Trophoblast cell (in vitro differentiated cells and primary cell): Measurements from ENCODE around the gene EFR3B.
"Not testable (repeated sequence)": the region's sequence is repeated elsewhere in the genome, so short reads cannot be mapped to it uniquely, and the experiment has no call there.

Experiments
- DNase-seq, 2 donors: peaks; one replicate each; pipeline ENCODE4 v3.0.0-alpha.2; 2016
- H2AFZ ChIP-seq: 2 replicates; pipeline ENCODE4 v1.6.1; 2013; ENCODE audit warnings: low read length, moderate library complexity, mild to moderate bottlenecking; ENCODE audit not compliant: insufficient read depth, poor library complexity
- H2AK5ac ChIP-seq: 2 replicates; pipeline ENCODE4 v1.6.1; 2013; ENCODE audit warnings: mild to moderate bottlenecking, low read length
- H2BK120ac ChIP-seq: 2 replicates; pipeline ENCODE4 v1.6.1; 2013; ENCODE audit warnings: low read length, mild to moderate bottlenecking, moderate library complexity; ENCODE audit not compliant: insufficient read depth, poor library complexity
- H2BK12ac ChIP-seq: 2 replicates; pipeline ENCODE4 v1.6.1; 2013; ENCODE audit warnings: mild to moderate bottlenecking, low read length, moderate library complexity
- H2BK5ac ChIP-seq: 2 replicates; pipeline ENCODE4 v1.6.1; 2013; ENCODE audit warnings: low read length, low read depth, moderate library complexity, mild to moderate bottlenecking; ENCODE audit not compliant: poor library complexity
- H3K14ac ChIP-seq: 2 replicates; pipeline ENCODE4 v1.6.1; 2013; ENCODE audit warnings: mild to moderate bottlenecking, low read length
- H3K18ac ChIP-seq: 2 replicates; pipeline ENCODE4 v1.6.1; 2013; ENCODE audit warnings: mild to moderate bottlenecking, low read length
- H3K23ac ChIP-seq: 2 replicates; pipeline ENCODE4 v1.6.1; 2013; ENCODE audit warnings: low read length
- H3K27ac ChIP-seq: 2 replicates; pipeline ENCODE4 v1.5.1; 2013; ENCODE audit warnings: low read depth, mild to moderate bottlenecking, inconsistent platforms, low read length, moderate library complexity
- H3K27me3 ChIP-seq: 2 replicates; pipeline ENCODE4 v1.6.1; 2013; ENCODE audit warnings: inconsistent platforms, mild to moderate bottlenecking, low read length, moderate library complexity; ENCODE audit not compliant: insufficient read depth
- H3K36me3 ChIP-seq, 2 experiments: 1 replicate in 1 of 2; 2 replicates in 1 of 2; pipeline ENCODE4 v1.6.1; 2013; ENCODE audit warnings: low read length in 2 of 2, mild to moderate bottlenecking in 2 of 2, moderate library complexity in 1 of 2; ENCODE audit not compliant: insufficient read depth in 2 of 2, control insufficient read depth in 1 of 2
- H3K4ac ChIP-seq: 2 replicates; pipeline ENCODE4 v1.6.1; 2013; ENCODE audit warnings: low read depth, mild to moderate bottlenecking, low read length, moderate library complexity
- H3K4me1 ChIP-seq, 2 experiments: 1 replicate in 1 of 2; 2 replicates in 1 of 2; pipeline ENCODE4 v1.6.1; 2013; ENCODE audit warnings: low read length in 2 of 2, mild to moderate bottlenecking in 2 of 2, moderate library complexity in 1 of 2; ENCODE audit not compliant: insufficient read depth in 2 of 2, control insufficient read depth in 1 of 2
- H3K4me2 ChIP-seq: 2 replicates; pipeline ENCODE4 v1.6.1; 2013; ENCODE audit warnings: inconsistent platforms, mild to moderate bottlenecking, low read length, moderate library complexity
- H3K4me3 ChIP-seq: 2 replicates; pipeline ENCODE4 v1.5.1; 2013; ENCODE audit warnings: mild to moderate bottlenecking, low read depth, low read length, inconsistent platforms
- H3K79me1 ChIP-seq: one replicate; pipeline ENCODE4 v1.6.1; 2013; ENCODE audit warnings: low read length
- H3K79me2 ChIP-seq: 2 replicates; pipeline ENCODE4 v1.6.1; 2013; ENCODE audit warnings: low read length, mild to moderate bottlenecking; ENCODE audit not compliant: control insufficient read depth, insufficient read depth, poor library complexity
- H3K9ac ChIP-seq: 2 replicates; pipeline ENCODE4 v1.6.1; 2013; ENCODE audit warnings: mild to moderate bottlenecking, low read length
- H3K9me3 ChIP-seq: 2 replicates; pipeline ENCODE4 v1.6.1; 2013; ENCODE audit warnings: low read depth, mild to moderate bottlenecking, control low read depth, inconsistent platforms, low read length; ENCODE audit not compliant: insufficient read depth
- H4K12ac ChIP-seq: 2 replicates; pipeline ENCODE4 v1.6.1; 2013; ENCODE audit warnings: low read depth, mild to moderate bottlenecking, low read length, moderate library complexity
- H4K8ac ChIP-seq: 2 replicates; pipeline ENCODE4 v1.6.1; 2013; ENCODE audit warnings: low read depth, mild to moderate bottlenecking, low read length, moderate library complexity
- H4K91ac ChIP-seq: one replicate; pipeline ENCODE4 v1.6.1; 2013; ENCODE audit warnings: low read depth, mild to moderate bottlenecking, low read length, moderate library complexity
- WGBS: extraction: QIAGEN DNeasy Blood & Tissue Kit; methylation state at CpG from one replicate; pipeline ENCODE4 v1.1.7; 2013; ENCODE audit warnings: missing lambda C conversion rate; ENCODE audit not compliant: insufficient read length, insufficient coverage; ENCODE audit errors: extremely low coverage; 5-methylcytosine and 5-hydroxymethylcytosine counted together

The EFR3B gene

GRCh38 chr2:25009954-25010353 is 31.9 kb upstream of the EFR3B start:
- H2BK5ac ChIP-seq, result no peak overlapping the region
- no peak overlapping the region for H2AFZ ChIP-seq
- no peak for DNase-seq
- H2BK120ac ChIP-seq, result no peak overlapping the region
- H3K4me3 ChIP-seq, result no peak overlapping the region
- no peaks in the 10 kb centered on the region for H3K79me2 ChIP-seq
- H3K79me1 ChIP-seq, result no peaks in the 10 kb centered on the region
- H3K14ac ChIP-seq, result no peak overlapping the region
- H4K8ac ChIP-seq, result no peak overlapping the region
- peaks cover 3% of the 10 kb centered on the region in 2 experiments for H3K4me1 ChIP-seq
- no peaks in the 10 kb centered on the region for H3K27me3 ChIP-seq
- no peak overlapping the region for H3K27ac ChIP-seq
- no peak overlapping the region for H3K4me2 ChIP-seq
- H3K23ac ChIP-seq, result no peak overlapping the region
- no peaks in the 10 kb centered on the region for H3K36me3 ChIP-seq
- H3K9me3 ChIP-seq, result no peaks in the 10 kb centered on the region
- H2BK12ac ChIP-seq, result no peak overlapping the region
- H4K91ac ChIP-seq, result no peak overlapping the region
- no peak overlapping the region for H4K12ac ChIP-seq
- H3K9ac ChIP-seq, result no peak overlapping the region
- WGBS, result no CpG with 5 or more reads among the region's 11 CpGs
- H3K4ac ChIP-seq, result no peak overlapping the region
- H3K18ac ChIP-seq, result no peak overlapping the region
- H2AK5ac ChIP-seq, result no peak overlapping the region

GRCh38 chr2:25011342-25011741 is 30.5 kb upstream of the EFR3B start:
- H3K4me3 ChIP-seq, H3K79me2 ChIP-seq, H3K9me3 ChIP-seq, H2BK12ac ChIP-seq, H2BK5ac ChIP-seq, H2AFZ ChIP-seq, H3K4me1 ChIP-seq, H3K18ac ChIP-seq, H3K9ac ChIP-seq, H4K12ac ChIP-seq, DNase-seq, H4K8ac ChIP-seq, H3K23ac ChIP-seq, H3K4me2 ChIP-seq, H3K27me3 ChIP-seq, H3K36me3 ChIP-seq, H3K4ac ChIP-seq, H4K91ac ChIP-seq, H2BK120ac ChIP-seq, H3K79me1 ChIP-seq, H2AK5ac ChIP-seq, H3K27ac ChIP-seq, H3K14ac ChIP-seq: not testable (repeated sequence)
- WGBS, result no CpG with 5 or more reads among the region's 2 CpGs

- Histone ChIP-seq H3K9me3 (peaks cover 1% of the 10 kb centered on the region), H3K36me3 (no peaks in the 10 kb centered on the region), H4K8ac (no peak overlapping the region), H2BK5ac (no peak overlapping the region), H3K4me2 (no peak overlapping the region), H3K79me1 (no peaks in the 10 kb centered on the region), H2AFZ (no peak overlapping the region), H3K9ac (no peak overlapping the region), H4K12ac (no peak overlapping the region), H4K91ac (no peak overlapping the region), H3K23ac (peak overlapping the region; percentile 25), H3K79me2 (no peaks in the 10 kb centered on the region), H3K4ac (no peak overlapping the region), H2BK120ac (no peak overlapping the region), H3K4me3 (no peak overlapping the region), H2AK5ac (no peak overlapping the region), H2BK12ac (no peak overlapping the region), H3K14ac (no peak overlapping the region), H3K27me3 (no peaks in the 10 kb centered on the region), H3K18ac (no peak overlapping the region), H3K4me1 (peaks cover 3% of the 10 kb centered on the region in 2 experiments), H3K27ac (no peak overlapping the region)
- DNase-seq, result peak in 1 of 2 donors; percentile 46
- WGBS, result no CpG with 5 or more reads among the region's 9 CpGs
Observed at GRCh38 chr2:25014631-25015030, 27.2 kb upstream of the EFR3B start.

GRCh38 chr2:25018681-25019080 is 23.2 kb upstream of the EFR3B start:
- no peak overlapping the region for H3K4me2 ChIP-seq
- no peak overlapping the region for H3K23ac ChIP-seq
- H3K79me1 ChIP-seq, result no peaks in the 10 kb centered on the region
- H2BK120ac ChIP-seq, result no peak overlapping the region
- H3K27ac ChIP-seq, result no peak overlapping the region
- no peak overlapping the region for H2BK5ac ChIP-seq
- H3K79me2 ChIP-seq, result no peaks in the 10 kb centered on the region
- no peak overlapping the region for H3K18ac ChIP-seq
- H2AK5ac ChIP-seq, result no peak overlapping the region
- no peak overlapping the region for H2AFZ ChIP-seq
- H3K4me1 ChIP-seq, result peaks cover 3% of the 10 kb centered on the region in 2 experiments
- H3K4ac ChIP-seq, result no peak overlapping the region
- H3K27me3 ChIP-seq, result no peaks in the 10 kb centered on the region
- no peak overlapping the region for H3K14ac ChIP-seq
- no CpG with 5 or more reads among the region's 7 CpGs for WGBS
- peak in 1 of 2 donors; percentile 92 for DNase-seq
- H4K91ac ChIP-seq, result no peak overlapping the region
- no peak overlapping the region for H4K8ac ChIP-seq
- H4K12ac ChIP-seq, result no peak overlapping the region
- no peak overlapping the region for H2BK12ac ChIP-seq
- no peaks in the 10 kb centered on the region for H3K36me3 ChIP-seq
- peaks cover 1% of the 10 kb centered on the region for H3K9me3 ChIP-seq
- H3K4me3 ChIP-seq, result no peak overlapping the region
- H3K9ac ChIP-seq, result no peak overlapping the region
